ENCODE measurements around the gene ANKRD39. TPM values are rescaled to one million over a fixed set of nuclear protein-coding genes. Genes with fewer than 3 reads are reported as not detected.

ANKRD39 gene
- total and polyA plus RNA-seq, 7 donors, result 11.4 to 34.1 (median 14.8) TPM

DNA sequence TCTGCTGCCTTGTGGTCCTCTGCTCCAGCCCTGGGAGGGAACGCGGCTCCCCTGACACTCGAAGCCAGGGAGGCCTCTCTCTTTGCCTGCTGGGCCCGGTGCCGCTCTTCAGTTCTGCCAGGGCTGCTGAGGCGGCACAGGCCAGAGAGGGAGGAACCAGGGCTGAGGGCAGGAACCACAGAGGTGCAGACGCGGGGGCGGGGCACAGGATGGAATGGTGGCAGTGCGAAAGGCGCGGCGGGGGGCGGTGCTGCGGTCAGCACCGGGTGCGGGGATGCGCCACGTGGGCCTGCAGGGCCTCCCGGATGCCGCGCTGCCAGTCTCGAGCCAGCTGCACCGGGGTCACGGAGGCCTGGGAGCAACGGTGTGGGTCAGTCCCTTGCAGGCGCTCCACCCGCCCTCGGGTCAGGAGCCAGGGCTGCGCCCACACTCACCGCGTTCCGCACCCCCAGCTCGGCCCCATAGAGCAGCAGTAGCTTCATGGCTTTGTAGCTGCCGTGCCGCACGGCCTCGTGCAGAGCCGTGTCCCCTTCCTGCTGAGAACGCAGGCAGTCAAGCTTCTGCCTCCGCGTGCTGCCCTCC is 18.4 kb downstream of the ANKRD39 start:
- Histone ChIP-seq H3K4me3 (peak overlapping the region in 1 of 4 donors; percentile 16), H3K27me3 (no peaks in the 10 kb centered on the region), H3K4me1 (peaks cover 0 to 12% (median 12%) of the 10 kb centered on the region in 4 donors), H3K36me3 (peaks cover 0 to 24% (median 2%) of the 10 kb centered on the region in 4 donors), H3K27ac (no peak overlapping the region), H3K9me3 (no peaks in the 10 kb centered on the region)
- intact Hi-C loops (cut with DNase I), result no loop called here
- DNase-seq, result no peak
- 16 to 22% methylated on average over 42 of the region's 42 CpGs for WGBS, 2 donors
- TF ChIP-seq, protein P1, sequence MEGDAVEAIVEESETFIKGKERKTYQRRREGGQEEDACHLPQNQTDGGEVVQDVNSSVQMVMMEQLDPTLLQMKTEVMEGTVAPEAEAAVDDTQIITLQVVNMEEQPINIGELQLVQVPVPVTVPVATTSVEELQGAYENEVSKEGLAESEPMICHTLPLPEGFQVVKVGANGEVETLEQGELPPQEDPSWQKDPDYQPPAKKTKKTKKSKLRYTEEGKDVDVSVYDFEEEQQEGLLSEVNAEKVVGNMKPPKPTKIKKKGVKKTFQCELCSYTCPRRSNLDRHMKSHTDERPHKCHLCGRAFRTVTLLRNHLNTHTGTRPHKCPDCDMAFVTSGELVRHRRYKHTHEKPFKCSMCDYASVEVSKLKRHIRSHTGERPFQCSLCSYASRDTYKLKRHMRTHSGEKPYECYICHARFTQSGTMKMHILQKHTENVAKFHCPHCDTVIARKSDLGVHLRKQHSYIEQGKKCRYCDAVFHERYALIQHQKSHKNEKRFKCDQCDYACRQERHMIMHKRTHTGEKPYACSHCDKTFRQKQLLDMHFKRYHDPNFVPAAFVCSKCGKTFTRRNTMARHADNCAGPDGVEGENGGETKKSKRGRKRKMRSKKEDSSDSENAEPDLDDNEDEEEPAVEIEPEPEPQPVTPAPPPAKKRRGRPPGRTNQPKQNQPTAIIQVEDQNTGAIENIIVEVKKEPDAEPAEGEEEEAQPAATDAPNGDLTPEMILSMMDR (IDR thresholded peaks at IDR 0.05), result no peak
- TF ChIP-seq POLR2AphosphoS5 (IDR thresholded peaks at IDR 0.05) (peak in 1 of 4 donors; percentile 36), EP300 (IDR thresholded peaks at IDR 0.05) (no peak), POLR2A (IDR thresholded peaks at IDR 0.05) (no peak)

DNA sequence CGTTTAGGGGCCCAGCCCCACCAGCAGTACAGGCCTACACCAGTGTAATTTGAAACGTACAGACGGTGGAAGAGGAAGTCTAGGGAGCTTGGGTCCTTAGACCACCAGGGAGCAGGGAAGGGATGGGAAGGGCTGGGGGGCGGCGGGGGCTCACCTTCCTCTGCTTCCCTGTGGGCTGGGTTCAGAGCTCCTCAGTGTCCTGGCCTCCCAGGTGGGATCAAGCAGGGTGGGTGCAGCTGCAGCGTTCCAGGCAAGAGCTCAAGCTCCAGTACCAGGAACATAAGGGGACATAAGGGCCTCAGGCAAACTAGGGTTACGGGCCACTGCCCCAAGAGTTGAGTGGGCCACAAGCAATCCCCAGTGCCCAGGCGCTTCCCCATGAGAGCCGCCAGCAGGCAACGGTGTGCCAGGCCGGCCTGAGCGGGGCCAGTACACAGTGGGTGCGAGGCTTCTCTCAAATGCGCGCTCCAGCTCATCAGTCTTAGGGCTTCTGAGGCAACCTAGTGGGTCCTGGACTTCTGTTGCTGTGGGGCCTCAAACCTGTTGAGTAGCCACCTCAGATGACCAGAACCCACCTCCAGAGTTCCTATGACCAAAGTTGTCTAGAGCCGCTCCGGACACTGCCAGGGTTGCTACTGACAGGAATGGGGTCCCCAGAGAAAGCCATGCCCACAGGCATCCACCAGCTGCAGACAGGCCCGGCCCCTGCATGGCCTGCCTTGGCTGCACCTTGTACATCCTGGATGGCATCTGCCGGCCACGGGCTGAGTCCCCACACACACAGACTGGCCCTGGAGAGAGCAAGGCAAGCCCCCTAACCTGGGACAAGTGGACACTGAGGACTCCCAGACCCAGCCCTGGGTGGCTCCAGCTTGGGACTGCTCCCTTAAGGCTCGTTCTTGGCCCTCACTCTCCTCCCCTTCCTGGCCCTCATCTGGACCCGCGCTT is 19.2 kb downstream of the ANKRD39 start:
- H3K27me3 ChIP-seq, result no peaks in the 10 kb centered on the region
- no peak for DNase-seq
- no peak for TF ChIP-seq POLR2A (IDR thresholded peaks at IDR 0.05)
- TF ChIP-seq, protein P1 (IDR thresholded peaks at IDR 0.05), result no peak
- no peak for TF ChIP-seq POLR2AphosphoS5 (IDR thresholded peaks at IDR 0.05)
- no peak for TF ChIP-seq EP300 (IDR thresholded peaks at IDR 0.05)
- H3K27ac ChIP-seq, result no peak overlapping the region
- H3K4me1 ChIP-seq, result peaks cover 0 to 15% (median 12%) of the 10 kb centered on the region in 4 donors
- 83% methylated on average over 23 of the region's 23 CpGs for WGBS, 2 donors
- H3K36me3 ChIP-seq, result peaks cover 0 to 31% (median 2%) of the 10 kb centered on the region in 4 donors
- H3K9me3 ChIP-seq, result no peaks in the 10 kb centered on the region
- no peak overlapping the region for H3K4me3 ChIP-seq
- intact Hi-C loops (cut with DNase I), result no loop called here

DNA sequence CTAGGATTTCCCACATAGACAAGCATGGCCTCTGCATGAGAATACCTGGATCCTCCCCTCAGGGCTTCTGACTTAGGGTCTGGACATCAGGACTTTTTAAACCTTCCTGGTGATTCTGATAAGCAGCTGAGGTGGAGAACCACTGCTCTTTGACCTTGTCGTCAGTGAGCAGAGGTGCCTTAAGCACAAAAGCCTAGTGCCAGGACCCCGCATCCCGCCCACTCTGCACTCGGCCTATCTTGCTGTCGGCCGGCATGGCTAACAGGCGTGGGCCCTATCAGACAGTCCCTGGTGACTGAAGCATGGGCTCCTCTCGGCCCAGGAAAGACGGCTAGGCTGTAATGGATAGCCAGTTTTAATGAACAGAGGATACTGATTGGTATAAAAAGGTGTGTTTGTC is 20.2 kb downstream of the ANKRD39 start:
- intact Hi-C loops (cut with DNase I), result no loop called here
- Histone ChIP-seq H3K4me1 (peaks cover 0 to 25% (median 22%) of the 10 kb centered on the region in 4 donors), H3K36me3 (peaks cover 0 to 42% (median 2%) of the 10 kb centered on the region in 4 donors), H3K4me3 (no peak overlapping the region), H3K27me3 (no peaks in the 10 kb centered on the region), H3K27ac (no peak overlapping the region), H3K9me3 (no peaks in the 10 kb centered on the region)
- TF ChIP-seq POLR2AphosphoS5 (IDR thresholded peaks at IDR 0.05) (no peak), POLR2A (IDR thresholded peaks at IDR 0.05) (no peak), EP300 (IDR thresholded peaks at IDR 0.05) (no peak)
- TF ChIP-seq, protein P1 (IDR thresholded peaks at IDR 0.05), result no peak
- DNase-seq, result no peak
- WGBS, 2 donors, result 95 to 96% methylated on average over 9 of the region's 9 CpGs

DNA sequence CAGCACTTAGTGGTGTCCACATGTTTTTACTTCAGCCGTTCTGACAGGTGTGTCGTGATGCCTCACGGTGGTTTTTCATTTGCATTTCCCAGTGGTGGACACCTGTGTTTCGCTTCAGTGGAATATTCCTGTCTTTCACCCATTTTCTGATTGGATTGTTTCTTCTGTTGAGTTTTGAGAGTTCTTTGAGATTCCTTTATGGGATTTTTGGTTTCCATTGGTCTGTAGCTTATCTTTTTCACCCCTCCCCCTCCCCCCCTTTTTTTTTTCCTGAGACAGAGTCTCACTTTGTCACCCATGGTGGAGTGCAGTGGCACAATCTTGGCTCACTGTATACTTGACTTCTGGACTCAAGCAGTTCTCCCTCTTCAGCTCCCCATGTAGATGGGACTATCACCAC is 22.0 kb downstream of the ANKRD39 start:
- DNase-seq, result no peak
- Histone ChIP-seq H3K4me1 (peaks cover 0 to 30% (median 27%) of the 10 kb centered on the region in 4 donors), H3K9me3 (no peaks in the 10 kb centered on the region), H3K36me3 (peaks cover 0 to 59% (median 9%) of the 10 kb centered on the region in 4 donors), H3K27me3 (no peaks in the 10 kb centered on the region), H3K27ac (no peak overlapping the region), H3K4me3 (no peak overlapping the region)
- no peak for TF ChIP-seq POLR2A (IDR thresholded peaks at IDR 0.05)
- TF ChIP-seq, protein P1 (IDR thresholded peaks at IDR 0.05), result no peak
- TF ChIP-seq EP300 (IDR thresholded peaks at IDR 0.05), result no peak
- TF ChIP-seq POLR2AphosphoS5 (IDR thresholded peaks at IDR 0.05), result no peak
- WGBS, 2 donors, result 82 to 92% methylated on average over 4 of the region's 4 CpGs
- intact Hi-C loops (cut with DNase I), result no loop called here
